HL-60 (cell line): Measurements from ENCODE around the gene CXCL14.

Source experiments
- DNase-seq, 2 experiments: peaks; one replicate each; pipeline ENCODE4 v3.0.0-alpha.2; 2010 to 2020; ENCODE audit warnings: low read depth in 1 of 2, low spot score in 1 of 2
- H3K27ac ChIP-seq: fragments of 250-450 bp; sonication (Bioruptor Pico); replicated peaks from 2 replicates; pipeline ENCODE4 v1.5.1; 2020; ENCODE audit warnings: mild to moderate bottlenecking, moderate library complexity
- H3K27me3 ChIP-seq: fragments of 250-450 bp; sonication (Bioruptor Pico); 2 replicates; pipeline ENCODE4 v1.5.1; 2021; ENCODE audit warnings: mild to moderate bottlenecking, moderate library complexity; ENCODE audit not compliant: insufficient read depth, poor library complexity, severe bottlenecking
- H3K4me3 ChIP-seq: replicated peaks from 2 replicates; pipeline ENCODE4 v1.5.1; 2011; ENCODE audit warnings: mild to moderate bottlenecking, control low read depth, low read length; ENCODE audit not compliant: insufficient read depth
- GABPA ChIP-seq: IDR thresholded peaks from 2 replicates; pipeline ENCODE4 v1.6.1; 2012; ENCODE audit warnings: low read depth
- POLR2AphosphoS5 ChIP-seq: IDR thresholded peaks from 2 replicates; pipeline ENCODE4 v1.6.1; 2012; ENCODE audit warnings: low read depth
- SPI1 ChIP-seq: IDR thresholded peaks from 2 replicates; pipeline ENCODE4 v1.6.1; 2012; ENCODE audit warnings: low read depth, mild to moderate bottlenecking, borderline replicate concordance
- TF ChIP-seq, protein P1 (sequence below): IDR thresholded peaks from 2 replicates; pipeline ENCODE4 v1.6.1; 2012; ENCODE audit warnings: low read depth; ENCODE audit not compliant: insufficient replicate concordance
- TF ChIP-seq, protein P2 (sequence below): IDR thresholded peaks from one replicate; pipeline ENCODE4 v1.5.1; 2011; ENCODE audit warnings: low read length, control low read depth, inconsistent platforms; ENCODE audit not compliant: insufficient read depth

Gene CXCL14

DNA sequence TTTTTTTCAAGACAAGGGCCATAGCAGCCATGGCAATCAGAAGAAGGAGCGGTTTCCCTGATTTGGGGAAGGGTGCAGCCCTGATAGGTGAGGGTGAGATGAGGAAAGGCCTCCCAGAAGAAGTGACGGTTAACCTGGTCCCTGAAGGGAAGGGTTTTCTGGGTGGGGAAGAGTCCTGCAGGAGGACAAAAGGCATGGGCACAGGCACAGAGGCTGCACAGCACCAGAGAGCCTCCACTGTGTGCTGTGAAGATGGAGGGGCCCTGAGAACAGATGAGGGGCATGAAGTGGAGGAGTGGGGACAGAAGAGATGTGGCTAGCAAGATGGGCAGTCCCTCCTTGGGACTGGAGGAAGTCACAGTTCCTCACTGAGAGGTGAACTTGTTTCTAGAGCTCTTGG lies 46.3 kb upstream of the CXCL14 start:
- no peak for DNase-seq
- H3K4me3 ChIP-seq: no peak overlapping the region
- no peak overlapping the region for H3K27ac ChIP-seq
- TF ChIP-seq GABPA (no peak), SPI1 (no peak), POLR2AphosphoS5 (no peak)
- TF ChIP-seq, protein P1, sequence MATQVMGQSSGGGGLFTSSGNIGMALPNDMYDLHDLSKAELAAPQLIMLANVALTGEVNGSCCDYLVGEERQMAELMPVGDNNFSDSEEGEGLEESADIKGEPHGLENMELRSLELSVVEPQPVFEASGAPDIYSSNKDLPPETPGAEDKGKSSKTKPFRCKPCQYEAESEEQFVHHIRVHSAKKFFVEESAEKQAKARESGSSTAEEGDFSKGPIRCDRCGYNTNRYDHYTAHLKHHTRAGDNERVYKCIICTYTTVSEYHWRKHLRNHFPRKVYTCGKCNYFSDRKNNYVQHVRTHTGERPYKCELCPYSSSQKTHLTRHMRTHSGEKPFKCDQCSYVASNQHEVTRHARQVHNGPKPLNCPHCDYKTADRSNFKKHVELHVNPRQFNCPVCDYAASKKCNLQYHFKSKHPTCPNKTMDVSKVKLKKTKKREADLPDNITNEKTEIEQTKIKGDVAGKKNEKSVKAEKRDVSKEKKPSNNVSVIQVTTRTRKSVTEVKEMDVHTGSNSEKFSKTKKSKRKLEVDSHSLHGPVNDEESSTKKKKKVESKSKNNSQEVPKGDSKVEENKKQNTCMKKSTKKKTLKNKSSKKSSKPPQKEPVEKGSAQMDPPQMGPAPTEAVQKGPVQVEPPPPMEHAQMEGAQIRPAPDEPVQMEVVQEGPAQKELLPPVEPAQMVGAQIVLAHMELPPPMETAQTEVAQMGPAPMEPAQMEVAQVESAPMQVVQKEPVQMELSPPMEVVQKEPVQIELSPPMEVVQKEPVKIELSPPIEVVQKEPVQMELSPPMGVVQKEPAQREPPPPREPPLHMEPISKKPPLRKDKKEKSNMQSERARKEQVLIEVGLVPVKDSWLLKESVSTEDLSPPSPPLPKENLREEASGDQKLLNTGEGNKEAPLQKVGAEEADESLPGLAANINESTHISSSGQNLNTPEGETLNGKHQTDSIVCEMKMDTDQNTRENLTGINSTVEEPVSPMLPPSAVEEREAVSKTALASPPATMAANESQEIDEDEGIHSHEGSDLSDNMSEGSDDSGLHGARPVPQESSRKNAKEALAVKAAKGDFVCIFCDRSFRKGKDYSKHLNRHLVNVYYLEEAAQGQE: no peak
- TF ChIP-seq, protein P2, sequence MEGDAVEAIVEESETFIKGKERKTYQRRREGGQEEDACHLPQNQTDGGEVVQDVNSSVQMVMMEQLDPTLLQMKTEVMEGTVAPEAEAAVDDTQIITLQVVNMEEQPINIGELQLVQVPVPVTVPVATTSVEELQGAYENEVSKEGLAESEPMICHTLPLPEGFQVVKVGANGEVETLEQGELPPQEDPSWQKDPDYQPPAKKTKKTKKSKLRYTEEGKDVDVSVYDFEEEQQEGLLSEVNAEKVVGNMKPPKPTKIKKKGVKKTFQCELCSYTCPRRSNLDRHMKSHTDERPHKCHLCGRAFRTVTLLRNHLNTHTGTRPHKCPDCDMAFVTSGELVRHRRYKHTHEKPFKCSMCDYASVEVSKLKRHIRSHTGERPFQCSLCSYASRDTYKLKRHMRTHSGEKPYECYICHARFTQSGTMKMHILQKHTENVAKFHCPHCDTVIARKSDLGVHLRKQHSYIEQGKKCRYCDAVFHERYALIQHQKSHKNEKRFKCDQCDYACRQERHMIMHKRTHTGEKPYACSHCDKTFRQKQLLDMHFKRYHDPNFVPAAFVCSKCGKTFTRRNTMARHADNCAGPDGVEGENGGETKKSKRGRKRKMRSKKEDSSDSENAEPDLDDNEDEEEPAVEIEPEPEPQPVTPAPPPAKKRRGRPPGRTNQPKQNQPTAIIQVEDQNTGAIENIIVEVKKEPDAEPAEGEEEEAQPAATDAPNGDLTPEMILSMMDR: no peak
- no peaks in the 10 kb centered on the region for H3K27me3 ChIP-seq

DNA sequence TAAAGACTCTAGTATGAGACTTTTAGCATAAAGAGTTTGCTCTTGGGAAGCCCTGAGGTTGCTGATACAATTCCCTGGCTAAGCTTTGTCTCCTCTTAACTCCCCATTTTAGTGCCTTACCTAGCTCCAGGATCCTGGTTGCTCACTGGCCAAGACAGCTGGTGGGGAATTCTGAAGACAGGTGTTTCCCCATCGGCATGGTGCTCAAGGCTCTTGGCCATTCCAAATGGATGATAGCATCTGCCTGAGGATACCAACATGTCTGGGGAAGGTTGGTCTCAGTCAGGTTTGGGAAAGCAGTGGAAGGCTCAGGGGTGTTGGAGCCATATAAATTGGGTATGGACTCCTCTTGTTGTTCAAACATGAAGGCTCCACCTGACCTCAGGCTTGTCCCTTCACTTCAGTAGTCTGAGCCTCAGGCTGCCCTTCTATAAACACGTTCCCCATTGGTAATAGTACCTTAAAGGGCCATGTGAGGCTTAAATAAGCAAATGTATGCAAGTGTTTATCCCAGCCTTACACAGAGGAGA lies 44.5 kb upstream of the CXCL14 start:
- Histone ChIP-seq H3K4me3 (no peak overlapping the region), H3K27ac (no peak overlapping the region), H3K27me3 (no peaks in the 10 kb centered on the region)
- no peak for TF ChIP-seq SPI1
- TF ChIP-seq, protein P1: no peak
- TF ChIP-seq GABPA: no peak
- TF ChIP-seq, protein P2: no peak
- no peak for TF ChIP-seq POLR2AphosphoS5
- DNase-seq: no peak

DNA sequence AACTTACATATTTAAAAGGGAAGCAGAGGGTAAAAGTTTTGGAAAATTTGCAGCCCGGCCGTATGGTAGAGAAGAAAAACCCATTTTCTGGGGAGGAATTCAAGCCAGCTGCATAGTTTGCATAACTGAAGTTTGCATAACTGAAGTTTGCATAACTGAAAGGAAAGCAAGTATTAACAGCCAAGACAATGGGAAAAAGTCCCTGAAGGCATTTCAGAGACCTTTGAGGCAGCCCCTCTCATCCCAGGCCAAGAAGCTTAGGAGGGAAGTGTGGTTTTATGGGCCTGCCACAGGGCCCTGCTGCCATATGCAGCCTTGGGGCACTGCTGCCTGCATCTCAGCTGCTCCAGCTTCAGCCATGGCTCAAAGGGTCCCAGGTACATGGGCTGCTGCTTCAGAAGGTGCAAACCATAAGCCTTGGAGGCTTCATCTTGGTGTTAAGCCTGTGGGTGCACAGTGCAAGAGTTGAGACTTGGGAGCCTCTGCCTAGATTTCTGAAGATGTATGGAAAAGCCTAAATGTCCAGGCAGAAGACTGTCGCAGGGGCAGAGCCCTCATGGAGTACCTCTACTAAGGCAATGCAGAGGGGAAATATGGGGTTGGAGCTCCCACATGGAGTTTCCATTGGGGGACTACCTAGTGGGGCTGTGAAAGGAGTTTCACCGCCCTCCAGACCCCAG lies 36.9 kb upstream of the CXCL14 start:
- Histone ChIP-seq H3K27me3 (no peaks in the 10 kb centered on the region), H3K4me3 (no peak overlapping the region), H3K27ac (no peak overlapping the region)
- no peak for DNase-seq
- TF ChIP-seq, protein P2: no peak
- TF ChIP-seq GABPA: no peak

DNA sequence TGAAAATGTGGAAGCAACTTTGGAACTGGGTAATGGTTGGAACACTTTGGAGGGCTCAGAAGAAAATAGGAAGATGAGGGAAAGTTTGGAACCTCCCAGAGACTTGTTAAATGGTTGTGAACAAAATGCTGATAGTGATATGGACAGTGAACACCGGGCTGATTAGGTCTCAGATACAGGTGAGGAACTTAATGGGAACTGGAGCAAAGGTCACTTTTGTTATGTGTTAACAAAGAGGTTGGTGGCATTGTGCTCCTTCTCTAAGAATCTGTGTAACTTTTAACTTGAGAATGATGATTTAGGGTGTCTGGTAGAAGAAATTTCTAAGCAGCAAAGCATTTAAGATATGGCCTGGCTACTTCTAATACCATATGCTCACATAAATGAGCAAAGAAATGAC lies 36.4 kb upstream of the CXCL14 start:
- Histone ChIP-seq H3K27me3 (no peaks in the 10 kb centered on the region), H3K4me3 (no peak overlapping the region), H3K27ac (no peak overlapping the region)
- TF ChIP-seq SPI1 (no peak), POLR2AphosphoS5 (no peak), GABPA (no peak)
- TF ChIP-seq, protein P1: no peak
- TF ChIP-seq, protein P2: no peak
- DNase-seq: no peak
